Mammary epithelial cell (primary cell): ENCODE results near the gene KTN1.

ENCODE experiments used
- CTCF ChIP-seq, 2 donors: IDR thresholded peaks in 1 of 2; conservative IDR thresholded peaks in 1 of 2; 2 replicates each; pipeline ENCODE4 v1.5.1; 2011 to 2012; ENCODE audit warnings: inconsistent platforms in 2 of 2, low read length in 2 of 2, mild to moderate bottlenecking in 2 of 2, control low read depth in 1 of 2, low read depth in 1 of 2; ENCODE audit not compliant: insufficient read depth in 1 of 2; ENCODE audit errors: extremely low read depth in 1 of 2
- EZH2 ChIP-seq: IDR thresholded peaks from 2 replicates; pipeline ENCODE4 v1.6.1; 2012; ENCODE audit warnings: low read length, inconsistent platforms, borderline replicate concordance

- TF ChIP-seq CTCF (conservative IDR thresholded peaks at IDR 0.05 in 1 of 2, IDR thresholded peaks at IDR 0.05 in 1 of 2; ENCODE audit: extremely low read depth in 1 of 2, insufficient read depth in 1 of 2, low read depth in 1 of 2, low read length in 2 of 2) (no peak), EZH2 (no peak)
These were observed 65.1 kb downstream of the KTN1 start for GRCh38 chr14:55645145-55645544.
